NCI-H1930 (cell line): ENCODE data around the gene ARHGAP1.
"Not testable (repeated sequence)": the region's sequence is repeated elsewhere in the genome, so short reads cannot be mapped to it uniquely, and the experiment has no call there.

Source experiments
- DNase-seq, 2 experiments: peaks; one replicate each; lab custom pipeline; 2025; lab: John Stamatoyannopoulos, UW

Gene ARHGAP1

GRCh38 chr11:46673713-46674462 is 26.5 kb downstream of the ARHGAP1 start:
- DNase-seq: no peak

DNA sequence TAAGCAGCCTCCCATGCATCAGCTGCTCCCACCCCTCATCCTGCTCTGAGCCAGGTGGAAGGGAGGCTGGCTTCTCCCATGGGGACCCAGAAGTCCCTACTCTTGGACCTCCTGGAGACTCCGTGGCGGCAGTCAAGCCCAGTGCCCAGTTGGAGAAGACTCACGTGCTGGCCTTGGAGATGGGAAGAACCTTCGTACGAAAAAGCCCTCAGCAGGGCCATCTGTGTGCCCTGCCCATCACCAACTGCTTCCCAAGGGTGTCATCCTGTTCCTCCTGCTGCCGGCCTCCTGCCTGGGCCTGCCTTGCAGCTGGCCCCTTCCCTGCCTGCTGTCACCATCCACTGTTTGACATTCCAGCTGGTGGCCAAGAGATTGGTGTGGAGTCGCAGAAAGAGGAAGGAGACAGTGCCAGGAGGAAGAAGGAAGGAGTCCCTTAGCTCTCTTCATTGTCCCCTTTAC is 28.0 kb downstream of the ARHGAP1 start:
- no peak for DNase-seq

GRCh38 chr11:46671958-46672315 is 28.5 kb downstream of the ARHGAP1 start:
- no peak for DNase-seq

GRCh38 chr11:46670521-46670920 is 29.9 kb downstream of the ARHGAP1 start:
- not testable (repeated sequence) for DNase-seq

- DNase-seq: no peak
Measured at GRCh38 chr11:46669711-46670139, 30.7 kb downstream of the ARHGAP1 start.

GRCh38 chr11:46668480-46669085 is 31.8 kb downstream of the ARHGAP1 start:
- DNase-seq: no peak

GRCh38 chr11:46667043-46667481 is 33.4 kb downstream of the ARHGAP1 start:
- DNase-seq: no peak

DNA sequence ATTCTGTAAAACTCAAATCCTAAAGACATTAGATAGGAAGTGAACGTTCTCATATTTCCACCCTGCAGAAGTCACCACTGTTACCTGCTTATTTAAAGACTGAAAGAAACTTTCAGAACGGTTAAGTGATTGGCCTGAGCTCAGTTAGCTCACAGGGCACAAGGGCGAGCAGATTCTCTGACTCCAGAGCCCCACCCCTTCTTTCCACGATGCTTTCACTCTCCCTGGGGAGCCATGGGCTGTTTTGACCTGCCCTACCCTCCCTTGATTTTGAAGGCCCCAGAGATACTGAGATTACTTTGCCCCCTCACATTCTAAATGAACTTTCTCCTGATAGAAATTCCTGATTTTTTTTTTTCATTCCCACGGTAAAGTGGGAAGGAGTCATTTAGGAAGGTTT is 33.9 kb downstream of the ARHGAP1 start:
- DNase-seq: no peak

DNA sequence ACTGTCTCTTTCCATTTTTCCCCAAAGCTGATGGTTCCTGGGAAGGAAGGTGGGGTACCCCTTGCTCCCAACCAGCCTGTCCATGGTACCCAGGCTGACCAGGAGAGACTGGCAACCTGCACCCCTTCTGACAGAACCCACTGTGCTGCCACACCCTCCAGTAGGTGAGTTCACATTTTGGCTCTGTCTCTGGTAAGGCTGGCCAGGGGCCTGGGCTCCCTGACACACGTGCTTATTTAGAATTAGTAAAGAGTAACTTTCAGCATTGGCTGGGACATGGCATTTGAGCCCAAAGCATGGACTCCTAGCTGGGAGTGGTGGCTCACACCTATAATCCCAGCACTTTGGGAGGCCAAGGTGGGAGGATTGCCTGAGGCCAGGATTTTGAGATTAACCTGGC is 35.1 kb downstream of the ARHGAP1 start:
- DNase-seq: no peak

GRCh38 chr11:46664612-46665011 is 35.8 kb downstream of the ARHGAP1 start:
- DNase-seq: no peak

- no peak for DNase-seq
Measured at GRCh38 chr11:46663277-46663940, 37.0 kb downstream of the ARHGAP1 start.

- no peak for DNase-seq
Measured at GRCh38 chr11:46662366-46662765, 38.1 kb downstream of the ARHGAP1 start.

- no peak for DNase-seq
Measured at GRCh38 chr11:46661836-46662235, 38.6 kb downstream of the ARHGAP1 start.

GRCh38 chr11:46659908-46660307 is 40.5 kb downstream of the ARHGAP1 start:
- no peak for DNase-seq

DNA sequence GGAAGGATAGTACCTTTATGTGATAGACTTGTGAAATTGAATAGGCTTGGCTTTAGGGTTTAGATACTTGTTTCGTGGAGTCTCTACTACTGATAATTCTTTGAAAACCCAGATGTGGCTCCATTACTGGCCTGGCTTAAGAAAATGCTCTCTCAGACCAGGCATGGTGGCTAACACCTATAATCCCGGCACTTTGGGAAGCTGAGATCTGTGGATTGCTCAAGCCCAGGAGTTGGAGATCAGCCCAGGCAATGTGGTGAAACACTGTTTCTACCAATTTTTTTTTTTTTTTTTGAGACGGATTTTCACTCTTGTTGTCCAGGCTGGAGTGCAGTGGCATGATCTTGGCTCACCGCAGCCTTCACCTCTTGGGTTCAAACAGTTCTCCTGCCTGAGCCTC is 42.2 kb downstream of the ARHGAP1 start:
- no peak for DNase-seq

DNA sequence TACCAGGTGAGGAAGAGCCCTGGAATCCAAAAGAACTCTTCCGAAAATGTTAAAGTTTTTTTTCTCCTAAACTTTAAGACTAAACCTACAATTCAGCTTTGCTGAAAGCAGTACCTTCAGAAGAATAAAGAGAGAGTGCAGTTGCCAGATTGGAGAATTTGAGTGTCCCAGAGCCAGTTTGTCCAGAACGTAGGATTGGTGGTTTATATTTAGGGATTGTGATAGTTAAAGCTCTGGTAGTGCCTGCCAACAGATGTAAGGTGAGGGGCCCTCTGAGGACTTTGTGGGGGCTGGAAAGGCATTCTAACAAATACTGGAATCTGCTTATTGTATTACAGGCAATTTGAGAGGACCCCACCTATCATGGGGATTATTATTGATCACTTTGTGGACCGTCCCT is 43.2 kb downstream of the ARHGAP1 start:
- DNase-seq: no peak

DNA sequence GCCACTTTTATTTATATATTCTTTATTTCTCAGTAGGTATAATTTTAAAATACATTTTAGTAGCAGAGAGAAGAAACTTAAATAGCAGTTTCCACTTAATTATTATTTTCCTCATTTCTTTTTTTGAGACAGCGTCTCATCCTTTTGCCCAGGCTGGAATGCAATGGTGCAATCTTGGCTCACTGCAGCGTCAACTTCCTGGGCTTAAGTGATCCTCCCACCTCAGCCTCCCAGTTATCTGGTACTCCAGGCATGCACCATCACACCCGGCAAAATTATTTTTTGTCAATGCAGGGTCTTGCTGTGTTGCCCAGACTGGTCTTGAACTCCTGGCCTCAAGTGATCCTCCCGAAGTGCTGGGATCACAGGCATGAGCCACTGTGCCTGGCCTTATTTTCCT is 44.8 kb downstream of the ARHGAP1 start:
- no peak for DNase-seq

- no peak for DNase-seq
Measured at GRCh38 chr11:46649180-46649738, 51.2 kb downstream of the ARHGAP1 start.

- DNase-seq: no peak
Measured at GRCh38 chr11:46643986-46644385, 56.4 kb downstream of the ARHGAP1 start.

- DNase-seq: no peak
Measured at GRCh38 chr11:46643531-46643930, 56.9 kb downstream of the ARHGAP1 start.

DNA sequence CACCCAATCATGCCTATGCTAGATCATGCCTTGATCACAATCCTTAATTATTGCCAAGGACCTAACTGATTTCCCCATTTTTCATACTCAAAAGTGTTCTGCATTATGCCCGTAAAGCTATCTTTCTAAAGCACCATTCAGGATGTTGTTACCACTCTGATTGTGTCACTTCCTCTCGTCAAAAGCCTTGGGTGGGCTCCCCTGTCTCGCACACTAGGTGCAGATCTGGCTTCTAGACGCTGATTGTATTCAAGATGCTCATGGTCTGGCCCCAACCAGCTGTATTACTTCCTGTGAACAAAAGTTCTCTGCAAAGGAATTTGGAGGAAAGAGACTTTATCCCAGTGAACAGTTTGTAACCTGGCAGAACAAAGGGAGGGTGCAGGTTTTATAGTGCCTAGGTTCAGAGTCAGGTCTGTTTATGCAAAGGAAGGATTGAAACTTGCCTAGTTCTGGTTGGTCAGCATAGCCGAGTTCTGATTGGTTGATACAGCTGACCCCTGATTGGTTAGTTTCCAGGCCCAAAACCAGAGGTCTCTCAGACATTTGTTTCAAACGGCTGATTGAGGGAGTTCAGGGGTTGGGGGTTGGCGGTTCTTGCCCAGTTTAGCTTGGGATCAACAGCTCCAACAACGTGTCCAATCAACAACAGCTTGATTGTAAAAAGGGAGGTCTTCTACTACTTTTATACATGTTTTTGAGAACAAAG is 57.6 kb downstream of the ARHGAP1 start:
- no peak for DNase-seq

GRCh38 chr11:46641639-46642038 is 58.8 kb downstream of the ARHGAP1 start:
- DNase-seq: no peak
